GM15510 (cell line): Measurements from ENCODE around the gene ARHGEF28.

Experiments
- POLR2A ChIP-seq: IDR thresholded peaks from 3 replicates; pipeline ENCODE4 v1.6.1; 2011; ENCODE audit warnings: borderline replicate concordance; ENCODE audit not compliant: insufficient read length; ENCODE audit errors: extremely low read depth

The ARHGEF28 gene

DNA sequence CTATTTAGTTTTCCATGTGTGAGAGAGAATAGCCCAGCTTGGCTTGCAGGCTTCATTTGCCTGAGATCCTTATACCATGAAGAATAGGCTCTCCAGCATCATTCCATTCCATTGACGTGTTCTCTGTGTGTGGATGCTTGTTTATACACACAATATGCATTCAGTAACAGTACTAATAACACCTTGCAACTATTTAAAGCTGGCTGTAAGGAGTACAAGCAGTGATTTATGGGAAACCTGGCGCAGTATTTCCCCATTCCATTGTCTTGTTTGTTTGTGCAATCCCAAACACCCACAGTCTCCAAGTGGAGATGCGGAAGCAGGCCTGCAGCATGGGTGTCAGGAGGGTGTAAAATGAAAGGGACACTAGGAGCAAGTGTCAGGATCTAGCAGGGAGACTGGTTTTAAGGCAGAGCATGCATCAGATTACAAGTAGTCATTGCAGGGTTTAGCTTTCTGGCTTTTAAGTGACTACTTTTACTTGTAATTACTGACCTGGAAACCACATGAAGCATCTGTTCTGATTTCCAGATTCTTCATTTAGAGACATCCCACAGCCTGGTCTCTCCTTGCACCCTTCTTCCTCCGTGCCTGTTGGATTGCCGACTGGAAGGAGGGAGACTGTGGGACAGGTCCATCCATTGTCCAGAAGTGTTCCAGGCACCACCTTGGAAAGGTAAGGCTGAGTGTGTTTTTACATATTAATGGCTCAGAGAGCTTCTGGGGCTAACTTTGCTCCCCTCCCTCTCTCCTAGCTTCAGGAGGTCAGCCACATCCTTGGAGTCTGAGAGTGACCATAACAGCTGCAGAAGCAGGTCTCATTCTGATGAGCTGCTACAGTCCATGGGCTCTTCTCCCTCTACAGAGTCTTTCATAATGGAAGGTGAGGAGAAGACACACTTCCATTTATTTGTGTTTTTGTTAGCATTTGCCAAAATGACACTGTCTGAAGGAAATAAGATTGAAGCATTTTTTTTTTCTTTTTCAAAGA, 241.6 kb downstream of the ARHGEF28 start:
- TF ChIP-seq POLR2A: no peak

DNA sequence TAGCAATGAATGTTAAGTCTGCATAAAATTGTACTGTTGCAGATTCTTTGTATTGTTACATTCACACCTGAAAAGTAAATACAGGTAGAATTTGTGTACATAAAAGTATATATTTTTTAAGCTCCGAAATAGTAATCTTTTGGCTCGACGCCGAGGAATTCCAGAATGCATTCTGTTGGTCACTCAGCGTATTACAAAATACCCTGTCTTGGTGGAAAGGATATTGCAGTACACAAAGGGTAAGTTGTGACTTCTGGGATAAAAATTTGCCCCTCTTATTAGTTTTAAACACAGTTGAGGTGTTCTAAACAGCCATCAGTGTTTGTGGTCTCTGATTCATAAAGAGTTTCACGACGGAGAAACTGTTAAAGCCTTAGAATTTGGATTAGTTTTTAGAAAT, 257.6 kb downstream of the ARHGEF28 start:
- TF ChIP-seq POLR2A: no peak

DNA sequence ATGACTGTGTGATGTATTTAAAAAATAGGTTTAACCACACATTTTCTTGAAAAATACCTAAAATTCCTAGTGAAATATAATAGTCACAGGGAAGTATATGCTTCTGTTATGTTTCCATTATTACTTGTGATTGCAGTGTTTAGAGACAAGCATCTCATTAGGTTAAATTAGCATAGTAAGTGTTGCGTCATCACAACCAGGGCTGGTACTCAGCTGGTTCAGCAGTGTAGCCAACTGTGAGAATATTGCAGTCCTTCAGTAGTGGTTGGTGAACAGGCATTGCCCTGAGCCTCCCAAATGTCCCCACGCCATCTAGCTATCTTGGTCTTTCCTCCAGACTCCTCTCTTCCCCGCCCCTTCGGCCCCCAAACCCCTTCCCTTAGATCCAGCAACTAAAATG, 261.7 kb downstream of the ARHGEF28 start:
- no peak for TF ChIP-seq POLR2A

DNA sequence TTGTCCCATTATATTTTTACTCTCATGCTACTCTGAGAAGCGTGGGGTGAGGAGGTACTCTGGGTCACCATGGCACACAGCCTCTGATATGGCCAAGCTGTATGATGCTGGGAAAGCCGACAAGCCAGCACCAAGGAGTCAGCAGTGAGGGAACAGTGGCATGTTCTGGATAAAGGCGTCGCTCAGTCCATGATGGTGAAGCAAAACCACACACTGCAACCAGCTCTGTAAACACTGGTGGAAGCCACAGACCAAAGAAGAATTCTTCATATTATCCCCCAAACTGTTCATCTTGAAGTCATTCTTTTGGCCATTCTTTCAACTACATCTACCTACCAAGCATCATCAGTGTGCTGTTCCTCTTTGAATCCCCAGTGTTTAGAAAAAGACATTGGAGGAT, 264.6 kb downstream of the ARHGEF28 start:
- no peak for TF ChIP-seq POLR2A

DNA sequence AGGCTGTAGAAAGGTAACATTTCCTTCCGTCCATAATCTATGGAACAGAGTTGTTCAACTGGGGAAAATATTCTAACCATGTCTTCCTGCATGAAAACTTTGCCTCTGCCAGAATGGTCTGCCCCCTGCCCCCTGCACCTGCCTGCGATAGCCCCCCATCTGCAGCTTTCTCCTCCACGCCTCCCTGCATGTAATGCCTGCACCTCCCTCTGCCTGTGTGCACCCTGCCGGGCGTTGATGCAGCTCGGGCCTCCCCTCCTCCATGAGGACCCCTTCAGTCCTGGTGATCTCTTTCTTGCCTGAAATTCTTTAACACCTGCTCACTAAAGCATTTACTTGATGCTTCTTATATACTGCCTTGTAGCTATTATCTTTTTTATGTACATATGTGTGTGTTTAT, 266.2 kb downstream of the ARHGEF28 start:
- TF ChIP-seq POLR2A: no peak

DNA sequence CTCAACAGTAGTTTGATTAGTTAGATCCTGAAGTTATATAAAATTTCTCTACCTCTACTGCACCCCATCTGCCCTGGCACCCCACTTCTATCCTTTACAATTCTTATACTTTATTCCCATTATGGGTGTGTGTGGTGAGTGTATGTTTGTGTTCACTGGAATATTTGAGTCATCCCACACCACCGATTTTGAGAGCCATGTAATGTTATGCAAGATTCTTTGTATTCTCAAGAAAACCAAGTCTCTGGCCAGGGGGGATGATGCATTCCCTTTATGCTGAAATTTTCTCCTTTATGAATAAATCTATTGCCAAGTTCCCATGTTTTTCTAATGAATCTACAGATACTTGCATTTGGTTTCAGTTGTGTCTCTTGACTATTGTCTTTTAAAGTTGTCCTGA, 266.8 kb downstream of the ARHGEF28 start:
- TF ChIP-seq POLR2A: no peak

DNA sequence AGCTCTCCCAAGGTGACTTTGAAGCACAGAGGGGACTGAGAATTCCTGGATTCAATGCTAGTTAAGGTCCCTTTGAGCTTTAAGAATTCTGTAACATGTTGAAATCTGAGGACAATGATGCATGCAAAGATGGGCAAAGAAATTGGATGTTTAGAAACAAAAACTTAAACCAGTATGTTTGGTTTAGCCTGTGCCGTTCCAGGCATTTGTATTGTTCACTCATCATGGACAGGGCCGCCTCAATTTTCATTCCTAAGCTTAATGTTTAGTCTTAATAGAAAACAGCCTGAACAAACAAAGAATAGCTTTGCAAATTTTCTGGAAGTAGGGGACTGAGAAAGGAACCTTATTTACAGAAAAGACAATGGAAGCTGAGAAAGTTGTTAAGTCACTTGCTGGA, 267.8 kb downstream of the ARHGEF28 start:
- no peak for TF ChIP-seq POLR2A

DNA sequence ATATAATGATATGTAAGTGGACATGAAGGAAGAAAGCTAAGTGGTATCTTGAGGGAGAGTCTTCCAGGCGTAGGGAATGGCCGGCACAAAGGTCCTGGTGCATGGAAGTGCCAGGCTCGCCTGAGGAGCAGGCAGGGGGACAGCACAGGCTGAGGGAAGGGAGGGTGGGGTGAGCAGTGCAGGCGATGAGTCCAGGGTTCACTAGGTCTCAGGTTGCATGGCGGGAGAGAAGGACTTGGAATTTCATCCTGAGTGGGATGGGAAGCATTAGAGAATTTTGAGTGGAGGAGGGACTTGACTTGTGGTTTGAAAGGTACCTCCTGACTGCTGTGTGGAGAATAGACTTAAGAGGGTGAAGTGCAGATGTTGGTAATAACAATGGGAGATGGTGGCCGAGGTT, 268.9 kb downstream of the ARHGEF28 start:
- TF ChIP-seq POLR2A: no peak

DNA sequence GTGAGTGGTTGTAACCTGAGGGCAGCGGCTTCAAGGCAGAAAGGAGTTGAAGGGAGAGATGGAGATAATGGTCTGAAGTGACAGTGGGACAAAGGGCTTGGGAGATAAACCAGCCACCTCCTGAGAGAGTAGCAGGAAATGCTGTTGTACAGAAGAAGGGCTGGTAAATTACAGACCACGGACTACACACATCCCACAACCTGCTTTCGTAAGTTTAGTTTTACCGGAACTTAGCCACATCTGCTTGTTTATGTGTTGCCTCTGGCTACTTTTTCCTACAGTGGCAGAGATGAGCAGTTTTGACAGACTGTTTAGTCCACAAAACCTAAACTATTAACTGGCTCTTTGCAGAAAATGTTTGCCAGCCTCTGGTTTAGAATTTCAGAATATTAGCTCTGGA, 269.5 kb downstream of the ARHGEF28 start:
- TF ChIP-seq POLR2A: no peak

DNA sequence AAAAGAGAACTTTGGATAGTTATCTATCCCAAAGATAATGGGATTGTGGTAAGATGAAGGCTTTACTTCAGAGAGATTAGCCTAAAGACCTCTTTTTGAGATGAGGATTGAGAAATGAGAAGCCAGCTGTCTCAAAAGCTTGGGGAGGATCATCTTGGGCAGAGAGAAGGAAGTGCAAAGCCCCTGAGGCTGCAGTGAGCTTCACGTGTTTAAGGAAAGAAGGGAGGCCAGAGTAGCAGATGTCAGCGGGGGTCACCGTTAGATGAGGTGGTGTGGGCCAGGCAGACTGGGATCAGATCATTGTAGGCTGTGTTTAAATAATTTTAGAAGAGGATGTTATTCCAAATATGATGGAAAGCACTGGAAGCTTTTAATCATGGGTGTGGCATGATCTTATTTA, 270.1 kb downstream of the ARHGEF28 start:
- TF ChIP-seq POLR2A: no peak

DNA sequence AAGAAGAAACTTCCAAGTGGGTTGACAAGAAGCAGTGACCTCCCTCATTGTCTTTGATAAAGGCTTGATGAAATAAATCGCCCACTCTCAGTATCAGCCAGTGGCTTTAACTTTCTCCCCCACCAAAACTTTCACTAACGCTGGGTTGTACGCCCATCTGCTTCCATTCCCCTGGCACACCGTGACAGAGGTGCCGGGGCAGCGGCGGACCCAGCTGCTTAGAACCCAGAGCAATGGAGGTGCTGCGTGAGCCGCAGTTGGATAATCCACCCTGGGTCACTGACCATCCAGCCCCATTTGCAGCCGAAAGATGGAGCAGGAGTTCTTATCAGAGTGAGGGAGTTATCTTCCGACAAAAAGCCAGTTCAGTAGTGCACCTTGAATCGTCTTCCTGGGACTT, 270.7 kb downstream of the ARHGEF28 start:
- TF ChIP-seq POLR2A: no peak

DNA sequence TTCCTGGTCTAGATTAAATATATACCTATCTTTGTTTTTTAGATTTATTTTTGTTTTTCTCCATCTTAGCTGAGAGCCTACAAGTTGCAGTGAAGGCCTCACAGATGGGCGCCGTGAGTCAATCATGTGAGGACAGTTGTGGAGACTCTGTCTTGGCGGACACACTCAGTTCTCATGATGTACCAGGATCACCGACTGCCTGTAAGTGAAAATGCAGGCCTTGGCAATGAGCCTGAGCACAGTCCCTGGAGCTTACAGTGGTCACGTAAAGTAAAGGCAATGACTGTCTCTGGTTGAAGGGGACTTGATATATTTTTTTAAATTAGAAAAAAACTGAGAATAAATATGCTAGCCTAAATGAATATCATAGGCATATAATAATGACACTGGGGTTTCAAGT, 271.9 kb downstream of the ARHGEF28 start:
- no peak for TF ChIP-seq POLR2A

DNA sequence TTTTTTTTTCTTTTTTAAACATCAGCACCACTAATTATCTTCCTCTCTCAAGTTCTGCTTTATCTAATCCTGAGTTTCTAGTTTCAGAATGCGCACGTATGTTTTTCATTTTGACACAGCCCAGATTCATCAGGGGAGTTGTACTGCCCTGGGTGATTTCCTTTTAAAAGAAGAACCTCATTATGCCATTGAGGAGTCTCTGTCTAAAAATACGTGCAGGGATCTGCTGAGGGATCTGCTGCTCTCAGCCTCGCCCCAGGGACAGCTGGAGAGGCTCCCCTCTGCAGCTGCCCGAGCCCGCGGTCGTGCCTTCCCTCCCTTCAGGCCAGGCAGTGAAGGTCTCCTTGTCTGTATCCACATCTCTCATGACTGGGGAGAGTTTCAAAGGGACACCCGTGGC, 273.1 kb downstream of the ARHGEF28 start:
- TF ChIP-seq POLR2A: no peak

DNA sequence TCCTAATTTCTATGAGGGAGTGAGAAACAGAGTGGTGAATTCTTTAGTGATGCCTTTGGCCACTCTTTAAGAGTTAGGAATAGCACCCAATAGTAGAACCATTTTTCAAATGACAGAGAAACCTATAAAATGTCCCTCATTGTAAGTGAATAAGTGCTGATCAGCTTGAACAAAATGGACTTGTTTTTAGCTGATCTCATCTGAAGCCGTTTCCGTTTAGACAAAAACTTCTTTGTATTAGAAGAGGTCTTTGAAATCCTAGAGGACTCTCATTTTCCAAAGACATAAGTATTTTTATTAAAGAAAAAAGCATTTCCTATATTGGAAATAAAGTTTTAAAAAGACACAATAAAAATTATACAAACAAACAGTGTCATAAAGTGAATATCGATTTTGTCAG, 273.9 kb downstream of the ARHGEF28 start:
- TF ChIP-seq POLR2A: no peak

DNA sequence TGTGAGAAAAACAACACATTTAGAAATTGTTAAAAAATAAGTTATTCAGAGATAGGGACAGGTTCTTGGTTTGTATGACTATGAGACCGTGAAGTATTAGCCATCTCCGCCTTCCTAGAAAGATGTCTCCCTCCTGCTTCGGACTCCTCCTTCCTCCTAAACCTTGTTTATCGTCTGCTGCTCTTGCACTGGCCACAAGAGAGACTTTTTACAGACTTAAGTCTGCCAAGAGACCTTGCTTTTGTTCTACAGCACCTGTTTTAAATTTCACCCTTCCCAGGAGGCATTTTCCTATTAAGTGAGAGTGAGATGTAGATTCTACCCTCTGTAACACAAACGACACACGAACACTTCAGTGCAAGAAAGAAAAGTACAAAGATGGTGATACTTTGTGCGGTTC, 274.6 kb downstream of the ARHGEF28 start:
- TF ChIP-seq POLR2A: no peak

DNA sequence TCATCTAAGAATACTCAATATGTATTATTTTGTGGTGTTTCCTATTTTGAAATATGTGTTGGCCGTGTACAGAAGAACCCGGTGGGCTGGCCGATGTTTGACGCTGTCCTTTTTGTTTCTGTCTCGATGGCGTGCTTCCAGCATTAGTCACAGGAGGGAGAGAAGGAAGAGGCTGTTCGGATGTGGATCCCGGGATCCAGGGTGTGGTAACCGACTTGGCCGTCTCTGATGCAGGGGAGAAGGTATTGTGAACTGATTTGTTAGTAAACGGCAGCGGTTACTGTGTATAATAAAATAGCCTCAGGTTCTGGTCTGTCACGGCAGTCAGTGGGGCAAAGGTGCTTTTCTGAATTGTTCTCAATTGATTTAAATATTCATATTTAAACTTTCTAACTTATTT, 275.0 kb downstream of the ARHGEF28 start:
- TF ChIP-seq POLR2A: no peak
